NCI-H1105 treated with DMSO at 0.1 percent for 48 hours (cell line): ENCODE data around the gene DNAJC27.

Experiments
- DNase-seq: peaks from one replicate; lab custom pipeline; 2025; lab: John Stamatoyannopoulos, UW

DNAJC27 gene

DNA sequence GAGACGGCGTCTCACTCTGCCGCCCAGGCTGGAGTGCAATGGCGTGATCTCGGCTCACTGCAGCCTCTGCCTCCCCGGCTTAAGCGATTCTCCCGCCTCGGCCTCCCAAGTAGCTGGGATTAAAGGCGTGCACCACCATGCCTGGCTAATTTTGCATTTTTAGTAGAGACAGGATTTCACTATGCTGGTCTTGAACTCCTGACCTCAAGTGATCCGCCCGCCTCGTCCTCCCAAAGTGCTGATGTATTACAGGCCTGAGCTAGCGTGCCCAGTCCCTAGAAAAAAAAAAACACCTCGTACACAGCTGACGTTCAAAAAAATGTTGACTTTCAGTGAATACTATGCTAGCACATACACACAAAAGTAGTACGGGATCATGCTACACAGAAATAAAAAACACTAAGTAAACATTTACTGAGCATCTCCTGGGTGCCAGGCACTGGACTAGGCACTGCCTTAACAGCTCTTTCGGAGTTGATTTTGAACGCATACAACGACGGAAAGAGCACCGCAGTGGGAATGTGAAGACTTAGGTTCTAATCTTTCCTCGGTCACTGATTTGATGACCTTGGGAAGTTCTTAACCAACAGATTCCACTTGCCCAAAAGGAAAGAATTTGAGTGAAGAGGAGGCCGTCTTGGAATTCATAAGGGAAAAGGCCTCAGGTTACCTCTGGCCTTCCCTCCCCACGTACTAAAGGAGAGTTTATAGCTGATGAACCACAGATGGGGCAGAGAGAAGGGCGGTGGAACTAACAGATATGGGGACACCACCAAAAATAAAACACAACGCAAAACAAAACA, 1.1 kb downstream of the DNAJC27 start:
- DNase-seq = no peak

- no peak for DNase-seq
Measured at GRCh38 chr2:24969784-24970183, 2.0 kb downstream of the DNAJC27 start.

GRCh38 chr2:24961903-24962302, 9.9 kb downstream of the DNAJC27 start:
- no peak for DNase-seq

- no peak for DNase-seq
Measured at GRCh38 chr2:24959761-24960160, 12.0 kb downstream of the DNAJC27 start.

GRCh38 chr2:24958411-24958935, 13.3 kb downstream of the DNAJC27 start:
- DNase-seq = no peak

DNA sequence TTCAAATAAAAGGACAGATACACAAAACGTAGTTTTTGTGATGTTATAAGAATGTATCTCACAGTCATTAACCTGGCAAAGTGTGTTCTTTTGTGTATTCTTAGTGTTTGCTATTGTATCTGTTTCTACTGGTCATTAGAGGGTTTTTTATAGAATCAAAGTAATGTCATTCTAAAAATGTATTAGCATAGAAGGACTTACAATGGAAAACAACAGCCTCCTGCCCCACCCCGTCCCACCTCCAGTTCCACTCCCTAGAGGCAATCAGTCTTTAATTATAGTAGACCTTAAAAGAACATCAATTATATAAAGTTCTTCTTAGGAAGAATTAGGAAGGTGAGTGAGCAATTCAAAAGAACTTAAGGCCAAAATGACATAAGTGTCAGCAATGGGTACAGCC, 13.8 kb downstream of the DNAJC27 start:
- no peak for DNase-seq

GRCh38 chr2:24957221-24957620, 14.5 kb downstream of the DNAJC27 start:
- no peak for DNase-seq

DNA sequence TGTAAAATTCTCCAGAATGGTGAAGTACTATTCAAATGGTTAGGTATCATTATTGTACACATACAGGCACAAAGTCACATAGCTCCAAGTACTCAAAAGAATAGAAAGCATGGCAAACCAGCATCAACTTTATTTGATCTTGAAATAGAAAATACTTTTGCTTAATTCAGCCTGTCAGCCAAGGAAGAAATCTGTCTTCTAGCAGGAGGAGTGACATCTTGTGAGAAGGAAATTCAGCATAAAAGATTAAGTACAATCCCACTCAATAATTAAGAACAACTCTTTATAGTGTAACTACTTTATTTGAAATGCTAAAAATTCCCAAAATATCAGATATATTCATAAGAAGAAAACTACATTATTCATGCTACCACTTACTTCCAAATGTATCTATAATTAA, 15.8 kb downstream of the DNAJC27 start:
- DNase-seq = no peak

- no peak for DNase-seq
Measured at GRCh38 chr2:24955232-24955631, 16.5 kb downstream of the DNAJC27 start.

GRCh38 chr2:24950102-24950501, 21.7 kb downstream of the DNAJC27 start:
- DNase-seq = no peak

- DNase-seq = no peak
Measured at GRCh38 chr2:24948506-24948905, 23.2 kb downstream of the DNAJC27 start.

DNA sequence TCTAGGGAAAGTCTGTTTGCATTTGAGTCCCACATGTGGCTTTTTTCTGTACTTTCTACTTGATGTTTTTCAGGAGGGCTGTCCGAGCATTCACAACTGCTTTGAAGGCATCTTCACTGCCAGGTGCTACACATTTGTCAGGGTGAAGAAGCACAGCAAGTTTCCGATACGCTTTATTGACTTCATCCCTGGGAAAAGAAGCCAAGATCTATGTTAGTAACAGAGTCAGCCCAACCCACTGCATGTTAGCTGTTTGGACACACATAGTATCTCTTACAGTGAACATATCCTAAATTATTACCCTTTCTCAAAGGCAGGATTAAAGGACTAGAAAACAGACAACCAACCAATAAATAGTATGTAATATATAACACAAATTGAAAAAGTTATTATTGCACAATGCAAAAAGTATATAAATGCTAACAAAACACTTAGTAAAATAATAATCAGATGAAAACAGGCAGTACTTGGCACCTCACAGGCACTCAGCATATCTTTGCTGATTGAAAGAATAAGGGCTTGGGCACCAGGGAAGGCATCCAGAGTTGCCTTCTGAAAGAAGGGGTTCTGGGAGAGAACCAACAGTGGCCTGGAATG, 24.1 kb downstream of the DNAJC27 start:
- no peak for DNase-seq

DNA sequence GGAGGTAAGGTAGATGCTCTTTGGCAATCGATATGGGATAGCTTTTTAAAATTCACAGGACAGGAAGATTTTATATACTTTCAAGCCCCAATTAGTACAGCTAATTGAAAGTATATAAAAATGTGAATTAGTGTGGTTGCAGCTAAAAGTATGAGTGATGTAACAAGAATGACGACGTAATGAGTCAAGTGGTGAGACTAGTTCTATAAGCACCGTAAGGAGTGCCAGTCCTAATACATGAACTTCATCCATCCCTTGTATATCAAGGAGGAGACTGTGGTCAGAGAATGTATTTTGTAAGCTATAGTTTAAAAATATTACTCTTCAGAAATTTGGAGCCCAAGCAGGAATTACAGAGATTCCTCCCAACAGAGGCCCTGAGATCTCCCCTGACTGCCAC, 25.8 kb downstream of the DNAJC27 start:
- DNase-seq = no peak

- DNase-seq = no peak
Measured at GRCh38 chr2:24943427-24944053, 28.2 kb downstream of the DNAJC27 start.

DNA sequence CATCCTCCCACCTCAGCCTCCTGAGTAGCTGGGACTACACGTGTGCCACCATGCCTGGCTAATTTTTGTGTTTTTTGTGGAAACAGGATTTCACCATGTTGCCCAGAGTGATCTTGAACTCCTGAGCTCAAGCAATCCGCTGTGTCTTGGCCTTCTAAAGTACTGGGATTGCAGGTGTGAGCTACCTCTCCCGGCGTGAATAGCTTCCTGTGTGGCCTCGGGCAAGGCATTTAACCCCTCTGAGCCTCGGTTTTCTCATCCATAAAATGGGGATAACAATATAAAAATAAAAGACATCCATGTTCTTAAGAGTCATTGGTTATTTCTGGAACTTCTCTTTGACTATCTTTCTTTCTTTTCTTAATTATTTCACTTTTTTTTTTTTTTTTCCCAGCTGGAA, 32.4 kb downstream of the DNAJC27 start:
- no peak for DNase-seq

DNA sequence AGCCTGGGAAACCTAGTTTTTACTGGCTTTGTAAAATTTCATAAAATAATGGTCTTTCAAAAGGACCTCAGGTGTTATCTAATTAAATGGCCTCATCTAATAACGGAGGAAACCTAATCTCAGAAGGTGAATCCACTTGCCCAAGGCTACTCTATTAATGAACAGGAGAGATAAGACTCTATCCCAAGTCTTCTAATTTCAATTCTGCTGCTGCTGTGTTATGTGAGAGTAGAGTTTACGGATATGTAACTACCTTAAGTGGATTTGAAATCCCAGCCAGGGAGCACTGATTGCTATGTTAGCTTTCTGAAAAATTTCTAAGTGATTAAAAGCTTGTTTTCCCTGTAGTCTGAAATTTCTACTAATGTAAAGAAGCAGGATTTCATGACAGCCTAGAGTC, 34.5 kb downstream of the DNAJC27 start:
- DNase-seq = no peak

- no peak for DNase-seq
Measured at GRCh38 chr2:24935145-24935544, 36.6 kb downstream of the DNAJC27 start.

- DNase-seq = no peak
Measured at GRCh38 chr2:24932715-24933114, 39.0 kb downstream of the DNAJC27 start.

DNA sequence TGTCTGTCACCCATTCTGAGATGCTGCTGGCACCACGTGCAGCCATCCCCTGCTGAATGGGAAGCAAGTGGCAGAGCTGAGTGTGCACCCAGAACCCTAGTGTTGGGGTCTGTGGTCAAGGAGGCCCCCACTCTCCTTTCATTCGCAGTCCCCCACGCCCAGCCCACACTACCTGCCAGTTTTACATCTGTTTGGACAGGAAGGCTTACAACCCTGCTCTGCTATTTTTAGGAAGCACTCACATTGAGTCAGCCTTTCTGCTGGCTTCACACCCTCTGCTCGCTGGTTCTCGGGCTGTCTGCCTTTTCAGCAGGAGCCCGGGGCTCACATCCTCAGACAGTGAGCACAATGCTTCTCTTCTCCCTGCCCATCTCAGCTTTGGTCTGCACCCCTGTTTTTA, 41.0 kb downstream of the DNAJC27 start:
- DNase-seq = no peak

GRCh38 chr2:24929230-24929629, 42.5 kb downstream of the DNAJC27 start:
- DNase-seq = no peak

DNA sequence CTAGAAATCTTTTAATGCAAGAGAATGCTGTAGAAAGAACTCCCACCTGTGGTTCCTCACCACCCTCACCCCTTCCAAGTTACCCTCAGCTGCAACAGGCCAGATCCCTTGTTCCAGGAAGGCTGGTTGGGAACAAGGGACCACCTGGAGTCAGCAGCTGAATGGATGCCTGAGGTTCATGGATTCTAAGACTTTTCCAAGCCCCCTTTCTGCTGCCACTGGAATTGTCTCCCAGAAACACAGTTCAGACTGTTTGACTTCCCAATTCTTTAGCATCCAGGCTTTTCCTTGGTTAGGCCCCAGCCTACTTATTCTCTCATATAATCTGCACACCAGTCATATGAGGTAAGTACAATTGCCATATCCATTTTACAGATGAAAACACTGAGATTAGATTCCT, 43.7 kb downstream of the DNAJC27 start:
- DNase-seq = no peak

GRCh38 chr2:24926602-24927252, 45.0 kb downstream of the DNAJC27 start:
- no peak for DNase-seq

DNA sequence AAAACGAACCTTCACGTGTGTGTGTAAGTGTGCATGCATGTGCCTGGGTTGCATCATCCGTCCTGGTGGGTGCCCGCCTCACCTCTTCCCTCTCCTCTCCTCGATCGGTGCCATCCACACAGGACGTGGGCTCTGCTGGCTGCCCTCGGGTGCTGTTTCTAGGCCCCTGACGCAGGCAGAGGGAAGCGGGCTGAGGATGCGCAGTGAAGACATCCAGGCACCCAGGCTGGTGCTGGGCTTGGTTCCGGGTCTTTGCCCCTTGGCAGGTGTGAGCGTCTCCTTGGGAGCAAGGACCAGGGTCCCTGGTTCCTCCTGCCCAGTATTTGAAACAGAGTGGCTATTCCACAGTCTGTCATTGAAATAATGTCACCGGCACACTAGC, 45.5 kb downstream of the DNAJC27 start:
- DNase-seq = no peak
